Muscle layer of duodenum (tissue), 2 donors: ENCODE measurements around the gene EIF5AL1.

Source experiments
- H3K27ac ChIP-seq: one replicate; pipeline ENCODE4 v1.7.0; 2013; ENCODE audit warnings: mild to moderate bottlenecking, low read length
- H3K27me3 ChIP-seq: one replicate; pipeline ENCODE4 v1.7.0; 2013; ENCODE audit warnings: low read depth, mild to moderate bottlenecking, control low read depth, low read length
- H3K36me3 ChIP-seq, 2 donors: one replicate each; pipeline ENCODE4 v1.7.0; 2013; ENCODE audit warnings: low read length in 2 of 2, control low read depth in 1 of 2, mild to moderate bottlenecking in 1 of 2; ENCODE audit not compliant: insufficient read depth in 2 of 2, control insufficient read depth in 1 of 2
- H3K4me1 ChIP-seq, 2 donors: one replicate each; pipeline ENCODE4 v1.7.0; 2013; ENCODE audit warnings: low read length in 2 of 2, mild to moderate bottlenecking in 2 of 2, control low read depth in 1 of 2, moderate library complexity in 1 of 2; ENCODE audit not compliant: insufficient read depth in 2 of 2, control insufficient read depth in 1 of 2
- H3K4me3 ChIP-seq, 2 donors: one replicate each; pipeline ENCODE4 v1.7.0; 2013; ENCODE audit warnings: low read length in 2 of 2, low read depth in 1 of 2, mild to moderate bottlenecking in 1 of 2
- H3K9me3 ChIP-seq, 2 donors: one replicate each; pipeline ENCODE4 v1.7.0; 2013; ENCODE audit warnings: low read length in 2 of 2, control low read depth in 1 of 2, mild to moderate bottlenecking in 1 of 2; ENCODE audit not compliant: control insufficient read depth in 1 of 2
- donor health status: healthy.

Gene EIF5AL1

DNA sequence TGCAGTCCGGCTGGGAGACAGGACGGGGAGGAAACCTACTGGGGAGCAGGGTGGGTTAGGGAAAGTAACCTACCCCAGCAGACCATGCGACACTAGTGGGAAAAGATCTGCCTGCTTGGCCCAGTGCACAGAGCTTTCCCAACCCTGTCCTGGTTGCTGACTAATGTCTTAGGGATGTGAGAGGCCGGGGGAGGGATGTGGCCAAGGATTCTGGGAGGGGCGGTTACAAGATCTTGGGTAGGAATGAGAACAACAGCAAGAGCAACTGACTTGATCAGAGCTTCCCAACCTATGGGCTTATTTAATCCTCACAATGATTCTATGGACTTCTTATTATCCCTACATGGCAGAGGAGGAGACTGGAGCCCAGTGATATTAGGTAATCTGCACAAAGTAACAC, 24.0 kb upstream of the EIF5AL1 start:
- H3K27me3 ChIP-seq = no peaks in the 10 kb centered on the region
- H3K27ac ChIP-seq = peak overlapping the region; percentile 39
- H3K36me3 ChIP-seq = no peaks in the 10 kb centered on the region
- H3K9me3 ChIP-seq = no peaks in the 10 kb centered on the region
- H3K4me3 ChIP-seq = no peak overlapping the region
- H3K4me1 ChIP-seq = peaks cover 6 to 13% of the 10 kb centered on the region in 2 donors

DNA sequence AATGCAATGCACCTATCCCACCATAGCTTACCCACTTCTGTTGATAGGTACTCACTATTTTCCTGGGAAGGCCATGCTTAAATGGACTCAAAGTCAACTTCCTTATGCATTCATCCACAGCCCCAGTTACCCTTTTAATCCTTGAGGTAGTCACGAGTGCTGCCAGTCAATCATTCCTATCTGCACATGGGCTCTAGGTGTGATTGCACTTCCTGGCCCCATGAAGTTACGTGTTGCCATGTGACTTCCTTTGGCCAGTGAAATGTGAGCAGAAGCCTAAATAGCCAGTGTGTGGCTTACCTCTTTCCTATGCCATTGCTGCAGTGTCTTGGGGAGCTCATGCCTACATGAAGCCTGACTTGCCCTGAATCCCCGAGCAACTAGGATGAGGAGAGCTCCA, 23.5 kb upstream of the EIF5AL1 start:
- no peak overlapping the region for H3K4me3 ChIP-seq
- no peaks in the 10 kb centered on the region for H3K36me3 ChIP-seq
- H3K27me3 ChIP-seq = no peaks in the 10 kb centered on the region
- H3K27ac ChIP-seq = no peak overlapping the region
- H3K4me1 ChIP-seq = peaks cover 6 to 13% of the 10 kb centered on the region in 2 donors
- H3K9me3 ChIP-seq = no peaks in the 10 kb centered on the region

DNA sequence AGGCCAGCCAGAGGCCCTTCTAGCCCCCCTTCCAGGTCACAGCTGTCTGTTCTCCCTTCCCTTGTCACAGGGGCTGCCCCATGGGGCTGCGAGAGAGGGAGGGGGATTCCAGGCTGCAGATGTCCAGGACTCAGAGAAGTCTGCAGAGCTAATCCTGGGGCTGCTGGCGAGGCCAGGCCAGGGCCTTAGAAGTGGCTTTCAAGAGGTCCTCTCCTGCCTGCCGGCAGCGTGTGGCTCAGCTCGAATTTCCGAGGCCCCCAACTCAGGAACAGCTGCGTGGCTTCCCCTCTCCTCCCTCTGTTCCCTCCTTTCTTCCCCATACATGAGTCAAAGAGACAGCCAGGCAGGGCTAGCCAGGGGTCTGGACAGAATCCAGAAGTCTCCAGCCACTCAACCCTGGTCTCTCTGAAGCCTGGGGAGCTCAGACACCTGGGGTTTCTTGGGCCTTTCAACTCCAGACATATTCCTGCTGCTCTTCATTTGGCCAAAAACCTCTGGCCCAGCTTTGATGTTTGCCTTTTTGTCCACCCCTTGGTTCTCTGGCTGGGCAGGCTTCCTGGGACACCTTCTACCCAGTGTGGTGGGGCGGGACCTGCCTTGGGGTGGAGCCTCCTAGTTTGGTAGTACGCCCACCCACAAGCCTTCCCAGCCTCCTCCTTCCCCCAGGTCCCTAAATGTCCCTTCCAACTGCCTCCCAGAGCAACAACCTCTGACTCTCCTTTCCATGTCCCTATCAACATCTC, 21.8 kb upstream of the EIF5AL1 start:
- Histone ChIP-seq H3K9me3 (no peaks in the 10 kb centered on the region), H3K36me3 (no peaks in the 10 kb centered on the region), H3K27me3 (no peaks in the 10 kb centered on the region), H3K27ac (peak overlapping the region; percentile 11), H3K4me1 (peaks cover 6 to 13% of the 10 kb centered on the region in 2 donors), H3K4me3 (no peak overlapping the region)

DNA sequence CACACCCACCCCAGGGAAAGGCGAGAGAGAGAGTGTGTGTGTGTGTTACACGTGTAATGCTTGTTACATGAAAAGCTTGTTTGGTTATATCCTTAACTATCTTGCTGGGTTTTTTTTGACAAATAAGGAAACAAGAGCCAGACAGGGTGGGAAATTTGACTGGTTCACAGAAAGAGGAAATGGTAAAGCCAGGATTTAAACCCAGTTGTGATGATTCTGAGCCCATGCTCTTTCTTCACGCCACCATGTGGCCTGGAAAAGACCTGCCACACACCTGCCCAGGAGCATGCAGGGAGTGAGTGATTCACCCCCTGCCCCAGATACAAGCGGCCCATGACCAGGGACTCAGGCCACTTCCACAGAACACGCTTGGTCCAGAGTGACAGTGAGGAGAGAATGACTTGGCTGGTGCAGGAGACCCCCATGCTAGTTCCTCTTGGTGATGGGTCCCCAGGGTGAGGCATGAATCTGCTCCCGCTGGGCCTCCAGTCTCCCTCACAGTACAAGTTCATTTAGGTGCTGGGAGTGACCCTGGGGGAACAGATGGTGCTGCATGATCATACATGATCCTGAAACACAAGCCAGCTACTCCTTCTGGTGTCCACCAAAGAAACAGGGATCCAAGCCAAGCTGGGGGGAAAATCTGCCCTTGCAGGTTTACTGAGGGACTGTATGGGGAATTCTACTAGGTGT, 21.0 kb upstream of the EIF5AL1 start:
- Histone ChIP-seq H3K36me3 (no peaks in the 10 kb centered on the region), H3K4me3 (no peak overlapping the region), H3K27ac (peak overlapping the region; percentile 11)

DNA sequence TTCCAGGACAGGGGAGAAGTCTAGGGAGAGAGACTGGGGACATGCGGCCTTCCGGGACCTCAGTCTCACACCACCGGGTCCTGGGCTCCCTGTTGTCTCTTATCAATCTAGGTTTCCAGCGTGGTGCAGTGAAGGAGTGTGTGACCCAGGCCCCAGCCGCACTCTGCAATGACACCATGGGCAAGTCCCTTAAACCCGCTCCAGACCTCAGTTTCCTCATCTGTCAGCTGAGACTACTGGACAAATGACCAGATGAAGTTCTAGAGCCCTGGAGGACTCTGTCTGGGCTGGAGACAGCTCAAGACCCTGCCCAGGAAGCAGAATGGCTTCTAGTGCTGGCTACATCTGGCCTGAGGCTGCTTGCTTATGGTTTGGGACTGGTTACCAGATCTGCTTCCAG, 20.1 kb upstream of the EIF5AL1 start:
- H3K36me3 ChIP-seq = no peaks in the 10 kb centered on the region
- H3K27ac ChIP-seq = no peak overlapping the region
- peaks cover 6 to 13% of the 10 kb centered on the region in 2 donors for H3K4me1 ChIP-seq
- peaks cover 1% of the 10 kb centered on the region for H3K27me3 ChIP-seq
- H3K4me3 ChIP-seq = no peak overlapping the region
- no peaks in the 10 kb centered on the region for H3K9me3 ChIP-seq

More for the DNA sequence above, 21.0 kb upstream of the EIF5AL1 start:
- H3K4me1 ChIP-seq = peaks cover 6 to 13% of the 10 kb centered on the region in 2 donors
- no peaks in the 10 kb centered on the region for H3K27me3 ChIP-seq
- H3K9me3 ChIP-seq = no peaks in the 10 kb centered on the region

DNA sequence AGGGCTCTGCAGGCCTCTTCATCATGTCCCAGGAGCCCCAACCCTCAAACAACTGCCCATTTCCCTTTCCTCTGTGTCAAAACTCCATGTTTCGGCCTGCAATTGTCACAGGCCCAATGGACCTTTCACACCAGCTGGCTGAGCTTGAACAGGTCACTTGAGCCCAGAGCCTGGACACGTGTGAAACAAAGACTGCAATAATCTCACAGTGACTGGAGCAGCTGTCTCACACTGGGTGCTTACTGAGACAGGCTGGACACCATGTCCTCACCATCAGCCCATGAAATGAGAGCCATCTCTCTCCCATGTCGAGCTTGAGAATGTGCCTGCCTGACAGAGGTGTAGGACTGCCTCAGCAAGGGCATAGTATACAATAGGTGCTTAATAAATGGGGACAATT, 19.5 kb upstream of the EIF5AL1 start:
- Histone ChIP-seq H3K4me1 (peaks cover 6 to 7% of the 10 kb centered on the region in 2 donors), H3K36me3 (no peaks in the 10 kb centered on the region), H3K27me3 (peaks cover 4% of the 10 kb centered on the region), H3K27ac (no peak overlapping the region), H3K4me3 (no peak overlapping the region), H3K9me3 (no peaks in the 10 kb centered on the region)

DNA sequence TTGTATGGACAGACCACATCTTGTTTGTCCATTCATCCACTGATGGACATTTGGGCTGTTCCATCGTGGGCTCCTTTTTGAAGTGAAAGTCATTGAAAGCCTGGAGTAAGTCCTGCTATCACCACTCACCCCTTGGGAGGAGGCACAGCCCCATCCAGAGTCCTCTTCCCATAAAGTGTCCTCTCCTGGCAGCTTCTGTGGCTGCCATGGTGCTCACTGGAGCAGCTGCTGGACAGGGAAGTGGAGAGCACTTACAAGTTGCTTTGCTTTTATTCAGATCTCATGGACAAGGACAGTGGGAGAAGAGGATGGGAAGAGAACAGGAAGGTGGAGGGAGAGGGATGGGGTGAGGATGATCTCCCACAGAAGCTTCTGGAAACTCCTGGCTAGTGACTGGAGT, 18.5 kb upstream of the EIF5AL1 start:
- no peak overlapping the region for H3K27ac ChIP-seq

DNA sequence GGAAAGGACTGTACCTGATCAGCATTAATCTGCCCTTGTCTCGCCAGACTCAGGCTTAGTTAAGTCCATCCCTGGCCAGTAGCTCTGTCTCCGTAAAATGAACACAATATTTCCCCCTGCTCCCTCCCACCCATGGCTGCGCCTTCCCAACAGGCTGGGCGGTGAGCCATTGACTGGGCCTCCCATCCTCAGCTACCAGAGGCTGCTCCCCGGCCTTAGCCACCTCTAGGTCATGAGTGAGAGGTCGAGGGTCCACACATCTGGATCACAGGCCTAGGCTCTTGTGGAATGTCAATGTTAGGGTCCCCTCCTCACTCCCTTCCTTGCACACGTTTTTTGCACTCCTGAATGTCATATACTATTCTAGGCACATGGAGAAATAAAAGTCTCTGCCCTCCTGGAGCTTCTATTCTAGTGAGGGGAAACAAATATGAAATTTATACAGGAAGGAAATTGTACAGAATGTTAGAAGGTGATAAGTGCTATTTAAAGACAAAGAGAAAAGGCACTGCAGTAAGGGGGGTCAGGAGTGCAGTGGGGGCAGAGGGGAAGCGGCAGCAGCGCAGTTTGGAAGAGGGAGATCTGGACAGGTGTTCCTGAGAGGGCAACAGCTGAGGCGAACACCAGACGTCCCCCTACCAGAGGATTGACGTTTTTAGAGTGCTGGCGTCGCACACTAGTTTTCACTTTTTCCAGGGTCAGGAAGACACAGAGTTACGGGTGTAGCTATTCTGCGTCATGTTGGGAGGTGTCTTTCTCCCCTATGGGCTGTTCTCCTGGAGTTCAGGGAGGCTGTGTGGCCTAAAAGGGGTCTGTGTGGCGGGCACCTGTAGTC, 17.2 kb upstream of the EIF5AL1 start:
- H3K4me1 ChIP-seq = no peaks in the 10 kb centered on the region
- no peak overlapping the region for H3K4me3 ChIP-seq
- H3K36me3 ChIP-seq = no peaks in the 10 kb centered on the region
- no peaks in the 10 kb centered on the region for H3K9me3 ChIP-seq
- H3K27ac ChIP-seq = no peak overlapping the region
- peaks cover 4% of the 10 kb centered on the region for H3K27me3 ChIP-seq

More for the DNA sequence above, 18.5 kb upstream of the EIF5AL1 start:
- Histone ChIP-seq H3K4me3 (no peak overlapping the region), H3K9me3 (no peaks in the 10 kb centered on the region), H3K27me3 (peaks cover 4% of the 10 kb centered on the region), H3K4me1 (peaks cover 0 to 2% of the 10 kb centered on the region in 2 donors), H3K36me3 (no peaks in the 10 kb centered on the region)

DNA sequence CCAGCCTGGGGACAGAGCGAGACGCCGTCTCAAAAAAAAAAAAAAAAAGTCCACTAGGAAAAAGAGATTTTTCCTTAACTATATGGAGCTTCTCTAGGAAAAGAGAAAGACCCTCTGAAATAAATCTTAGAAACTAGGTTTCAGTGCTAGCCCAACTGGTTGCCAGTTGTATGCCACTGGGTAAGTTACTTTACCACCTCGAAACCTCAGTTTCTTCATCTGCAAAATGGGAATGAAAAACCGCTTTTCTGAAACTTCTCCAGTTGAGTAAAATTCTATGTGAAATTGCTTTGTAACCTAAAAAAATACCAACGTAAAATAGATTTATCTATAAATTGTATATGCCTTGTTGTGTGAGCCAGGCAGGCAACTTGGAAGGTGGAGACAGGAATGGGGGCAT, 16.5 kb upstream of the EIF5AL1 start:
- H3K27me3 ChIP-seq = peaks cover 4% of the 10 kb centered on the region
- H3K27ac ChIP-seq = no peak overlapping the region
- H3K9me3 ChIP-seq = no peaks in the 10 kb centered on the region
- H3K4me3 ChIP-seq = no peak overlapping the region
- H3K36me3 ChIP-seq = no peaks in the 10 kb centered on the region
- no peaks in the 10 kb centered on the region for H3K4me1 ChIP-seq

DNA sequence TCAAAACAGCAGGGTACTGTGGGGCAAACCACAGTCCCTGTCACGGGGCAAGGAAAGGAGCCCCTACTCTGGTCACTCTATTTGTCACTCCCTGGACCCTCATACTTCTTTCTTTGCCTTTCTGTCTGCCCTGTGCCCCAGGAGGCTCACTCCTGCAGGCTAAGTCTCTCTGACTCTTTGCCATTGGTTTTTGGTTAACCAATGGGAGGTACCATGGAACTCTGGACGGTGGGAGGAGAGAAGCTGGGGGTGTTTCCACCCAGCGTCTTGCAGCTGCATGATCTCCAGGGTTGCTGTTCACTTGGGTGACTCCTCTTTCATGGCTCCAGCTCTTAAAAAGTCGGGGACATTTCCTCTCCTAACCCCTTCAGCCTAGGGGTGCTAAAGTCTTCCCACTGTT, 15.4 kb upstream of the EIF5AL1 start:
- Histone ChIP-seq H3K27me3 (peaks cover 4% of the 10 kb centered on the region), H3K4me1 (no peaks in the 10 kb centered on the region)

DNA sequence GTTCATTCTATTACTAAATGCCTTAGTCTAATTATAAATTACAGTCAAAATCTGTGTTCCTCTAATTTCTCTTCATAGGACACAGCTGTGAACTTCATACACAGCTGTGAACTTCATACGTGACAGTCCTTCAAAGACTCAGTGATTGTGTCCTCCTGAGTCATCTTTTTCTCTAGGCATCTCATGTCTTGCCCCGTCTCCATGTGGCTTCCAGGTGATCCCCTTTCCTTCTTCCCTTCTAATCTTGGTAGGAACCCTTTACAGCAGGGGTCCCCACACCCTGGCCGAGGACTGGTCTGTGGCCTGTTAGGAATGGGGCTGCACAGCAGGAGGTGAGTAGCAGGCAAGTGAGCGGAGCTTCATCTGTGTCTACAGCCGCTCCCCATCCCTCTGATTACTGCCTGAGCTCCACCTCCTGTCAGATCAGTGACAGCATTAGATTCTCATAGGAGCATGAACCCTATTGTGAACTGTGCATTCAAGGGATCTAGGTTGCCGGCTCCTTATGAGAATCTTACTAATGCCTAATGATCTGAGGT, 14.0 kb upstream of the EIF5AL1 start:
- Histone ChIP-seq H3K27ac (no peak overlapping the region), H3K4me3 (no peak overlapping the region), H3K27me3 (peaks cover 4% of the 10 kb centered on the region), H3K36me3 (no peaks in the 10 kb centered on the region), H3K9me3 (no peaks in the 10 kb centered on the region), H3K4me1 (no peaks in the 10 kb centered on the region)

More for the DNA sequence above, 15.4 kb upstream of the EIF5AL1 start:
- Histone ChIP-seq H3K9me3 (no peaks in the 10 kb centered on the region), H3K27ac (no peak overlapping the region), H3K36me3 (no peaks in the 10 kb centered on the region), H3K4me3 (no peak overlapping the region)
